Mesenchymal stem cell (in vitro differentiated cells and primary cell): ENCODE measurements around the gene MAGED1. TPM values are rescaled to one million over a fixed set of nuclear protein-coding genes. Genes with fewer than 3 reads are reported as not detected.

Experiments
- DNase-seq: peaks from one replicate; pipeline ENCODE4 v3.0.0-alpha.2; 2013
- H2AFZ ChIP-seq: one replicate; pipeline ENCODE4 v1.6.1; 2013; ENCODE audit warnings: low read depth, mild to moderate bottlenecking, control low read depth, inconsistent platforms, low read length, moderate library complexity
- H2AK5ac ChIP-seq: 2 replicates; pipeline ENCODE4 v1.6.1; 2013; ENCODE audit warnings: low read length, moderate library complexity, mild to moderate bottlenecking, inconsistent platforms; ENCODE audit not compliant: severe bottlenecking
- H2BK120ac ChIP-seq: one replicate; pipeline ENCODE4 v1.6.1; 2013; ENCODE audit warnings: low read depth, mild to moderate bottlenecking, inconsistent platforms, low read length, moderate library complexity
- H2BK12ac ChIP-seq, 2 experiments: one replicate each; pipeline ENCODE4 v1.6.1; 2013; ENCODE audit warnings: inconsistent platforms in 2 of 2, low read length in 2 of 2, mild to moderate bottlenecking in 2 of 2, moderate library complexity in 2 of 2, control low read depth in 1 of 2
- H2BK15ac ChIP-seq: one replicate; pipeline ENCODE4 v1.6.1; 2013; ENCODE audit warnings: mild to moderate bottlenecking, low read depth, inconsistent platforms; ENCODE audit not compliant: poor library complexity, severe bottlenecking
- H2BK5ac ChIP-seq: 2 replicates; pipeline ENCODE4 v1.6.1; 2013; ENCODE audit warnings: low read depth, mild to moderate bottlenecking, low read length, control low read depth, inconsistent platforms; ENCODE audit not compliant: poor library complexity, severe bottlenecking
- H3K14ac ChIP-seq, 2 experiments: one replicate each; pipeline ENCODE4 v1.6.1; 2013; ENCODE audit warnings: inconsistent platforms in 2 of 2, low read length in 2 of 2, control low read depth in 1 of 2, mild to moderate bottlenecking in 1 of 2, moderate library complexity in 1 of 2
- H3K18ac ChIP-seq, 2 experiments: one replicate each; pipeline ENCODE4 v1.6.1; 2013; ENCODE audit warnings: inconsistent platforms in 2 of 2, low read length in 2 of 2, control low read depth in 1 of 2, low read depth in 1 of 2, mild to moderate bottlenecking in 1 of 2
- H3K23ac ChIP-seq, 2 experiments: one replicate each; pipeline ENCODE4 v1.6.1; 2013; ENCODE audit warnings: inconsistent platforms in 2 of 2, low read length in 2 of 2, mild to moderate bottlenecking in 2 of 2, moderate library complexity in 2 of 2, control low read depth in 1 of 2
- H3K27ac ChIP-seq: 2 replicates; pipeline ENCODE4 v1.5.1; 2013; ENCODE audit warnings: mild to moderate bottlenecking, moderate library complexity, low read length, control low read depth, inconsistent platforms; ENCODE audit not compliant: poor library complexity, severe bottlenecking
- H3K27me3 ChIP-seq, 2 experiments: 2 replicates each; pipeline versions ENCODE4 v1.6.1 to v1.7.0; 2013; ENCODE audit warnings: low read length in 2 of 2, mild to moderate bottlenecking in 2 of 2, moderate library complexity in 2 of 2, control low read depth in 1 of 2, inconsistent platforms in 1 of 2; ENCODE audit not compliant: control insufficient read depth in 1 of 2, insufficient read depth in 1 of 2
- H3K36me3 ChIP-seq, 2 experiments: 2 replicates each; pipeline versions ENCODE4 v1.6.1 to v1.7.0; 2013; ENCODE audit warnings: low read length in 2 of 2, control low read depth in 1 of 2, inconsistent platforms in 1 of 2, low read depth in 1 of 2, mild to moderate bottlenecking in 1 of 2; ENCODE audit not compliant: insufficient read depth in 2 of 2, control insufficient read depth in 1 of 2
- H3K4ac ChIP-seq, 2 experiments: one replicate each; pipeline ENCODE4 v1.6.1; 2013; ENCODE audit warnings: inconsistent platforms in 2 of 2, low read length in 2 of 2, mild to moderate bottlenecking in 2 of 2, moderate library complexity in 2 of 2, control low read depth in 1 of 2, low read depth in 1 of 2
- H3K4me1 ChIP-seq: 2 replicates; pipeline ENCODE4 v1.6.1; 2013; ENCODE audit warnings: low read depth, low read length, control low read depth; ENCODE audit not compliant: control insufficient read depth, insufficient read depth
- H3K4me2 ChIP-seq: 2 replicates; pipeline ENCODE4 v1.6.1; 2013; ENCODE audit warnings: low read length, mild to moderate bottlenecking, inconsistent platforms; ENCODE audit not compliant: poor library complexity, severe bottlenecking
- H3K4me3 ChIP-seq, 2 experiments: 2 replicates each; pipeline versions ENCODE4 v1.5.1 to v1.7.0; 2013; ENCODE audit warnings: low read length in 2 of 2, mild to moderate bottlenecking in 2 of 2, control low read depth in 1 of 2, low read depth in 1 of 2; ENCODE audit not compliant: insufficient read depth in 1 of 2
- H3K79me1 ChIP-seq: replicated peaks from 2 replicates; pipeline ENCODE4 v1.6.1; 2013; ENCODE audit warnings: mild to moderate bottlenecking, control low read depth, low read length, inconsistent platforms; ENCODE audit not compliant: poor library complexity, severe bottlenecking
- H3K9ac ChIP-seq: 2 replicates; pipeline ENCODE4 v1.7.0; 2013; ENCODE audit warnings: mild to moderate bottlenecking, low read length, moderate library complexity
- H3K9me3 ChIP-seq: 2 replicates; pipeline ENCODE4 v1.7.0; 2013; ENCODE audit warnings: mild to moderate bottlenecking, low read length; ENCODE audit not compliant: control insufficient read depth
- H4K8ac ChIP-seq: one replicate; pipeline ENCODE4 v1.6.1; 2013; ENCODE audit warnings: inconsistent platforms, mild to moderate bottlenecking, low read length, moderate library complexity
- H4K91ac ChIP-seq: one replicate; pipeline ENCODE4 v1.6.1; 2013; ENCODE audit warnings: mild to moderate bottlenecking, low read length, inconsistent platforms
- WGBS: methylation state at CpG from one replicate; pipeline ENCODE4 v1.1.7; 2013; ENCODE audit warnings: mixed read lengths; 5-methylcytosine and 5-hydroxymethylcytosine counted together
- small RNA-seq: library from polyadenylated mRNA; stranded (forward); fragments of <200 nt; extraction: miRNeasy Mini kit (QIAGEN cat#:217004); gene quantifications from one replicate; pipeline ENCODE3, GENCODE V24; 2013; ENCODE audit warnings: low read depth

MAGED1 gene

DNA sequence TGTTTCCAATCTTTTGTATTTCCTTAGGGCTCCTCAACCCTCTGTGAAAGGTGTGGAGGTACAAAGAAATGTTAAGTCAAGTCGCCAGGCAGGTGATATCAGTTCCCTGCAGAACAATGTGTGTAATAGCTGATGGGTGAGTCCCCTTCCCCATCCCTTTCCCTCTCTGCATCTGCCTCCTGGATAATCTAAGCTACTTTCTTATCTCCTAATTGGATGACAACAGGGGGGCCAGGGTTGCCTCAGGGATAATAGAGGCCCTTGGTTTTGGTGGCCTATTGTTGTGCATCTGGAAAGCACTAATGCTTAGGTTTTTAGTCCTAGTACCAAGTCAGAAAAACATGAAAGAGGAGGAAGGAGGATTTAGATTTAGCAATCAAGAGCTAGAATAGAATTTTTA, 29.1 kb downstream of the MAGED1 start:
- Histone ChIP-seq H3K27ac (no peak overlapping the region), H3K79me1 (no peaks in the 10 kb centered on the region), H3K23ac (no peak overlapping the region), H3K18ac (no peak overlapping the region), H2AFZ (no peak overlapping the region), H2BK15ac (no peak overlapping the region), H2BK12ac (no peak overlapping the region), H3K9me3 (no peaks in the 10 kb centered on the region), H2BK120ac (no peak overlapping the region), H3K4me3 (no peak overlapping the region), H4K8ac (no peak overlapping the region), H3K4me1 (no peaks in the 10 kb centered on the region), H3K4ac (no peak overlapping the region), H3K9ac (no peak overlapping the region), H2BK5ac (no peak overlapping the region), H3K36me3 (no peaks in the 10 kb centered on the region), H4K91ac (no peak overlapping the region), H3K4me2 (no peak overlapping the region), H3K14ac (no peak overlapping the region), H3K27me3 (peaks cover 0 to 12% of the 10 kb centered on the region in 2 experiments), H2AK5ac (no peak overlapping the region)
- DNase-seq: no peak
- WGBS: no CpG with 5 or more reads among the region's 1 CpG

DNA sequence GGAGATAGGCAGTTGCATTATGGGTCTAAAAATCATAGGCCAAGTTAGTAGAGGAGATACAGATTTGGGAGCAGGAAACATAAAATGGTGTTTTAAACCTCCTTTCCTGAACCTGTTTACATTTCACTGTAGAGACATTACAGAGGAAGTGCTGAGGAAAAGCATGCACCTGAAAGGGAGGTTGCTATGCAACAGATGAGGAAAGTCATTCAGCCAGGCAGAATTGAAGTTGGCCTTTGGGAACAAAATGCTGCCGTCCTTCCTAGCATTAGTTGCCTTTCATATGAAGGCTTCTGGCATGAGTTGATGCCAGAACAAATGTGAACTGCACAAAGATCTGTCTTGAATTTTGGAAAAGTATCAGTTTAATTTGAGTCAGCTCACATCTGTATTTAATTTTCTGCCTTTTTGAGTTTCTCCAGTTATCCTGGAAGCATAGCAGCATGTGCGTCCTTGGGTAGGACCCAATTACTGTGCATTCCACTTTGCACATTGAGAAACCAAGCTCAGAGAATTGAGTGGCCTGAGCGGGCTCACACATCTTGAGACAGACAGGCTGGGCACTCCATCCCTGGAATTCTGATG, 38.2 kb downstream of the MAGED1 start:
- H3K23ac ChIP-seq: no peak overlapping the region
- no peak overlapping the region for H4K8ac ChIP-seq
- no peaks in the 10 kb centered on the region for H3K79me1 ChIP-seq
- no peak overlapping the region for H3K9ac ChIP-seq
- no peak overlapping the region for H2BK15ac ChIP-seq
- H3K27ac ChIP-seq: no peak overlapping the region
- H3K9me3 ChIP-seq: no peaks in the 10 kb centered on the region
- WGBS: 88% methylated on average over 3 of the region's 3 CpGs
- H2AFZ ChIP-seq: no peak overlapping the region
- no peaks in the 10 kb centered on the region for H3K4me1 ChIP-seq
- no peak overlapping the region for H3K4me2 ChIP-seq
- H3K4ac ChIP-seq: no peak overlapping the region
- no peak overlapping the region for H4K91ac ChIP-seq
- H3K36me3 ChIP-seq: no peaks in the 10 kb centered on the region
- no peak overlapping the region for H2BK120ac ChIP-seq
- no peak overlapping the region for H2BK12ac ChIP-seq
- no peak overlapping the region for H3K14ac ChIP-seq
- no peak for DNase-seq
- no peaks in the 10 kb centered on the region for H3K27me3 ChIP-seq
- no peak overlapping the region for H2BK5ac ChIP-seq
- no peak overlapping the region for H3K4me3 ChIP-seq
- no peak overlapping the region for H3K18ac ChIP-seq
- no peak overlapping the region for H2AK5ac ChIP-seq

Small RNAs within 50 kb of the gene (small RNA-seq; reads per million reads assigned to genes)
- gene AL929410.2: not detected
- gene RNU6-504P: not detected
